GM12872 (cell line): ENCODE measurements around the gene AWAT1.

Experiments used
- TF ChIP-seq, protein P1 (sequence below): IDR thresholded peaks from 3 replicates; pipeline ENCODE4 v1.5.1; 2011; ENCODE audit warnings: low read depth, mild to moderate bottlenecking, low read length, moderate library complexity; ENCODE audit not compliant: insufficient read depth

AWAT1 gene

DNA sequence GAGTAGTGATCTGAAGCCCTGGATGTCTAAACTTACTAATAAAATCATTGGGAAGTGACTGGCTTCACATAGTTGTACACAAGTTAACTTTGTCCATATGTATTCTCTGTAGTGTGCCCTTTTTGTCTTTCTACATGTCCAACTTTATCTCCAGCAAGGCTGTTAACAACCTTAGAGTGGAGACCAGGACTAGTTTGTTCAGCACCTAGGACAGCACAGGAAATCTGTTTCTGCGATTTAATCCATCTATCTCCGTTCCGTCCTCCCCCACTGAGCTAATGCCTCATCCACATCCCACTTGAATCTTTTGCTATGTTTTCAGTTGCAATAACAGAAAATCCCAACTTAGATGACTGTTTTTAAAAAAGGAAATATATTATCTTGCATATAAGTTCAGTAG is 30.3 kb downstream of the AWAT1 start:
- TF ChIP-seq, protein P1, sequence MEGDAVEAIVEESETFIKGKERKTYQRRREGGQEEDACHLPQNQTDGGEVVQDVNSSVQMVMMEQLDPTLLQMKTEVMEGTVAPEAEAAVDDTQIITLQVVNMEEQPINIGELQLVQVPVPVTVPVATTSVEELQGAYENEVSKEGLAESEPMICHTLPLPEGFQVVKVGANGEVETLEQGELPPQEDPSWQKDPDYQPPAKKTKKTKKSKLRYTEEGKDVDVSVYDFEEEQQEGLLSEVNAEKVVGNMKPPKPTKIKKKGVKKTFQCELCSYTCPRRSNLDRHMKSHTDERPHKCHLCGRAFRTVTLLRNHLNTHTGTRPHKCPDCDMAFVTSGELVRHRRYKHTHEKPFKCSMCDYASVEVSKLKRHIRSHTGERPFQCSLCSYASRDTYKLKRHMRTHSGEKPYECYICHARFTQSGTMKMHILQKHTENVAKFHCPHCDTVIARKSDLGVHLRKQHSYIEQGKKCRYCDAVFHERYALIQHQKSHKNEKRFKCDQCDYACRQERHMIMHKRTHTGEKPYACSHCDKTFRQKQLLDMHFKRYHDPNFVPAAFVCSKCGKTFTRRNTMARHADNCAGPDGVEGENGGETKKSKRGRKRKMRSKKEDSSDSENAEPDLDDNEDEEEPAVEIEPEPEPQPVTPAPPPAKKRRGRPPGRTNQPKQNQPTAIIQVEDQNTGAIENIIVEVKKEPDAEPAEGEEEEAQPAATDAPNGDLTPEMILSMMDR, result no peak

DNA sequence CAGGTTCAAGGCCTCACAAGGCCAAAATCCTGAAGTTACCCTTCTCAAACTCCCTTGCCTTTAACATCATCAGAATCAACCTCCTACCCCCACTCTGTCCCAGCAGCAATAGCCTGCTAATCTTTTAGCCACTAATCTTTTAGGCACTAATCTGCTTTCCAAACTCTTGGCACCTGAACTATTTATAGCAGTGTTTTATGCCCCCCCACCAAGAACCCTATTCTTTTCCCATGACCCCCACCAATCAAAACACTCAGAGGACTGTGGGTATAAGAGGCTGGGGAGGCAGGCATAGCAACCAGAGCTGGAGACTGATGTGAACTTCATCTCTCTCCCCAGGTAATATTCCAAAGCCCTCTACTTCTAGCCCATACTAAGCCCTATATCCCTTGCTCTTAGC is 33.6 kb downstream of the AWAT1 start, which contains the start of gene ARR3:
TSS of gene ARR3 (plus strand) at position 301 of the 400 bp plus-strand sequence. CDS start 1,052 bp downstream, outside the sequence.
- TF ChIP-seq, protein P1, result no peak

DNA sequence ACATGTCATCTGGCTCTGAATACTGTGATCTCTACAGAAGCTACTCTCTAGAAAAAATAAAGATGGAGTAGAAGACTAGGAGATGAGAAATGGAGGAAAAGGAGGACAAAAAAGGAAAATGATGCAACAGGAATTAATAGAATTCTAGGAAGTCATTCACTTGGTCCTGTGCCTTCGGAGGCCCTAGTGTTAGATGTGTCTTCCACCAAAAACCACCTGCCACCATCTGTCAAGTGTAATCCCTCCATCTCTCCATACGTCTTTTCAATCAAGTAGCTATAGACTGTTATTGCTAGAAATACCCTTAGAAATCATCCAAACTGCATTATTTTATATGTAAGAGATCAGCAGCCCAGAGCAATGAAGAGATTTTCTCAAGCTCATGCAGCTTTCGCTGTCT is 44.6 kb downstream of the AWAT1 start:
- TF ChIP-seq, protein P1, result no peak

DNA sequence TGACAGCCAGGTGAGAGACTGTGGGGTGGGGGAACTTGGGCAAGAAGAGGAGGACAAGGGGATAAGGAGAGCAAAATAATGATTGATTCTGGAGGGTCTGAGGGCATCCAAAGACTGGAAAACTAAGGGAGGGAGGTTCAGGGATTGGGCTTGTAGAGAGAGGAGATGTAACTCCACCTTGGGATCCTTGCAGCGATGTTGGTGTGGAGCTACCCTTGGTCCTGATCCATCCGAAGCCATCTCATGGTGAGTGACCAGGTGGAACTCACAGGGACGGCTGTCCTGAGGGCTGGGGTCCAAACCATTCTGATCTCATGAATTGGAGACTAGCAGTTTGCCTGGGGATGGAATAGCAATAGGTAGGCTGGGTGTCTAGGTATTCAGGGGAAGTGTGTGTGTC is 46.1 kb downstream of the AWAT1 start:
- TF ChIP-seq, protein P1, result no peak

DNA sequence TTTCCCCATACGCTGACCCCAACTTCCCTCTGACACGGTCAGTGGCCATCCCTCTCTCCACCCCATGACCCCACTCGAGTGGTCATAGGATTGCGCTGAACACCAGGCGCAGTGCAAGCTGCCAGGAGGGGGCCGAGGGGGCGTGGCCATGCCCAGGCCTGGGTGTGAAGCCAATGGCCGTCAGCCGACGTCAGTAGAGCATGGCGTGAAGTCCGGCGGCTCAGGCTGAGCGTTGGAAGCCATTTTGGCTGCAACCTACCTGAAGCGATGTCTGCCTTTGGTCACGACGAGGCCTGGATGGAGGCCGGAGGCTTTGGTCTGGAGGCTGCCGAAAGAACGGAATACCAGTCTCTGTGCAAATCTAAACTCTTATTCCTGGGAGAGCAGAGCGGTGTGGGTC is 47.5 kb downstream of the AWAT1 start, which contains the start of gene RAB41:
TSS of gene RAB41 (plus strand) at position 222 of the 400 bp plus-strand sequence. CDS start at position 268, 46 bp downstream.
- TF ChIP-seq, protein P1, result no peak

DNA sequence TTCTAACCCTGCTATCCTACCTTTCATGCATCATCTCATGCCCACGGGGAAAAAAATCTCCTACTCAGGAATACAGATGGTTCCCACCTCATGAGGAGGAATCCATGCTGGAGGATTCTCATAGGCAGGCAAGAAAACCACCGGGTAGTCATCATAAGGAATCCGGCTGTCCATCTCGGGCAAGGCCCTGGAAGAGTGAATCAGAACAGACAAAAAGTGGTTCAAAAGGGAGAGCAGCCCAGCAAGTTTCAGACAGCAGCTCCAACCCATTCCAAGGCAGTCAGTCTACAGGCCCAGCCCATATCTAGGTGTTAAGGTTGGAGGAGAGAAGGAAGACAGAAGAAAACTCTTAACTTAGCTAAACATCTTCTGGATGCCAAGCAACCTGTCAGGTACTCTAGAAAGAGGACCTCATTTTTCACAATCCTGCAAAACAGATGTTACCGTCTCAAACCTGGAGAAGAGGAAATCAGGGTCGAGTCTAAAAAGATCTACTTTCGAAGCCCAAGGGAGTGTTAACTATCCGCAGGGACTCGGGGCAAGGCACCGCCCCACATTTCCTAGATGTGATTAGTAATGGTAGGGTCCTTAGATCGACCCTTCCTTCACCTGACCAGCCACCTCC is 54.8 kb downstream of the AWAT1 start:
- TF ChIP-seq, protein P1, result no peak
